ENCODE data around the gene POMT1. TPM values are rescaled to one million over a fixed set of nuclear protein-coding genes. Genes with fewer than 3 reads are reported as not detected.

Gene POMT1
- total and polyA plus RNA-seq, 4 experiments from 2014 or later = 15.6 to 58.5 (median 34.7) TPM

- H3K27me3 ChIP-seq (ENCODE audit: insufficient read depth, low read length) = no peaks in the 10 kb centered on the region
- Mint-ChIP-seq H3K9me3 (no peaks in the 10 kb centered on the region), H3K36me3 (peaks cover 34 to 77% of the 10 kb centered on the region in 2 donors), H3K4me3 (no peak overlapping the region), H3K4me1 (peaks cover 0 to 7% (median under 1%) of the 10 kb centered on the region in 4 donors), H3K27me3 (no peaks in the 10 kb centered on the region), H3K27ac (no peak overlapping the region)
- H3K36me3 ChIP-seq (ENCODE audit: insufficient read depth, low read length) = peaks cover 82% of the 10 kb centered on the region
- ChIA-PET POLR2A (ENCODE audit: partially characterized antibody) (interaction anchor here (0.8 kb wide), 1 partner anchor 22 kb away, joined by 4 read pairs; no protein-coding TSS in a partner anchor), CTCF (ENCODE audit: partially characterized antibody) (no interaction called here)
- H3K9me3 ChIP-seq (ENCODE audit: control insufficient read depth in 1 of 2, low read length in 2 of 2) = no peaks in the 10 kb centered on the region
- H3K4me3 ChIP-seq (ENCODE audit: low read length in 2 of 2) = no peak overlapping the region
- no peak overlapping the region for H3K27ac ChIP-seq (ENCODE audit: low read depth, low read length)
- intact Hi-C loops (cut with micrococcal nuclease) = no loop called here
- no peak for DNase-seq
- H3K4me1 ChIP-seq (ENCODE audit: insufficient read depth, low read length) = peaks cover under 1% of the 10 kb centered on the region
Observed at GRCh38 chr9:131523086-131523388, 20.3 kb downstream of the POMT1 start.

- H3K27ac ChIP-seq (ENCODE audit: low read depth, low read length) = no peak overlapping the region
- no peak overlapping the region for H3K4me3 ChIP-seq (ENCODE audit: low read length in 2 of 2)
- intact Hi-C loops (cut with micrococcal nuclease) = no loop called here
- ChIA-PET POLR2A (ENCODE audit: partially characterized antibody) (interaction anchor here (0.5 to 0.8 kb wide), 2 partner anchors 19 to 23 kb away, joined by 3 to 4 read pairs; no protein-coding TSS in a partner anchor), CTCF (ENCODE audit: partially characterized antibody) (no interaction called here)
- Mint-ChIP-seq H3K27ac (peak overlapping the region in 2 of 7 donors; percentile 46 to 79), H3K36me3 (peaks cover 38 to 77% of the 10 kb centered on the region in 2 donors), H3K4me1 (peaks cover 0 to 14% (median 5%) of the 10 kb centered on the region in 4 donors), H3K9me3 (no peaks in the 10 kb centered on the region), H3K27me3 (no peaks in the 10 kb centered on the region), H3K4me3 (no peak overlapping the region)
- H3K27me3 ChIP-seq (ENCODE audit: insufficient read depth, low read length) = no peaks in the 10 kb centered on the region
- DNase-seq = no peak
- peaks cover 5% of the 10 kb centered on the region for H3K4me1 ChIP-seq (ENCODE audit: insufficient read depth, low read length)
- H3K36me3 ChIP-seq (ENCODE audit: insufficient read depth, low read length) = peaks cover 80% of the 10 kb centered on the region
- no peaks in the 10 kb centered on the region for H3K9me3 ChIP-seq (ENCODE audit: control insufficient read depth in 1 of 2, low read length in 2 of 2)
Observed at GRCh38 chr9:131523451-131524435, 21.0 kb downstream of the POMT1 start.

GRCh38 chr9:131524665-131525315 is 22.1 kb downstream of the POMT1 start:
- H3K4me3 ChIP-seq (ENCODE audit: low read length in 2 of 2) = no peak overlapping the region
- Mint-ChIP-seq H3K9me3 (no peaks in the 10 kb centered on the region), H3K36me3 (peaks cover 29 to 72% of the 10 kb centered on the region in 2 donors), H3K4me3 (peak overlapping the region in 1 of 8 donors; percentile 25), H3K4me1 (peaks cover under 1 to 21% (median 6%) of the 10 kb centered on the region in 4 donors), H3K27ac (peak overlapping the region in 2 of 7 donors; percentile 37 to 64), H3K27me3 (no peaks in the 10 kb centered on the region)
- DNase-seq = no peak
- H3K36me3 ChIP-seq (ENCODE audit: insufficient read depth, low read length) = peaks cover 79% of the 10 kb centered on the region
- H3K27ac ChIP-seq (ENCODE audit: low read depth, low read length) = no peak overlapping the region
- intact Hi-C loops (cut with micrococcal nuclease) = no loop called here
- H3K27me3 ChIP-seq (ENCODE audit: insufficient read depth, low read length) = no peaks in the 10 kb centered on the region
- no peaks in the 10 kb centered on the region for H3K9me3 ChIP-seq (ENCODE audit: control insufficient read depth in 1 of 2, low read length in 2 of 2)
- POLR2A ChIA-PET (ENCODE audit: partially characterized antibody) = interaction anchor here (0.8 kb wide), 1 partner anchor 17 kb away, joined by 3 read pairs; no protein-coding TSS in a partner anchor
- CTCF ChIA-PET (ENCODE audit: partially characterized antibody) = no interaction called here
- peaks cover 10% of the 10 kb centered on the region for H3K4me1 ChIP-seq (ENCODE audit: insufficient read depth, low read length)

- H3K27ac Mint-ChIP-seq = peak overlapping the region in 3 of 7 donors; percentile 19 to 30 (median 29)
- H3K4me3 ChIP-seq (ENCODE audit: low read length in 2 of 2) = no peak overlapping the region
Observed at GRCh38 chr9:131525643-131526565, 23.2 kb downstream of the POMT1 start.

GRCh38 chr9:131528186-131528585 is 25.5 kb downstream of the POMT1 start:
- H3K4me1 ChIP-seq (ENCODE audit: insufficient read depth, low read length) = peaks cover 23% of the 10 kb centered on the region
- H3K36me3 ChIP-seq (ENCODE audit: insufficient read depth, low read length) = peaks cover 52% of the 10 kb centered on the region
- DNase-seq = no peak
- H3K36me3 Mint-ChIP-seq = peaks cover 28 to 47% of the 10 kb centered on the region in 2 donors
- H3K27ac ChIP-seq (ENCODE audit: low read depth, low read length) = no peak overlapping the region
- H3K9me3 Mint-ChIP-seq = no peaks in the 10 kb centered on the region
- no peak overlapping the region for H3K4me3 ChIP-seq (ENCODE audit: low read length in 2 of 2)
- no peaks in the 10 kb centered on the region for H3K27me3 Mint-ChIP-seq
- no peaks in the 10 kb centered on the region for H3K9me3 ChIP-seq (ENCODE audit: control insufficient read depth in 1 of 2, low read length in 2 of 2)
- H3K27ac Mint-ChIP-seq = peak overlapping the region in 4 of 7 donors; percentile 19 to 74 (median 56)
- POLR2A ChIA-PET (ENCODE audit: partially characterized antibody) = interaction anchor here (3.1 kb wide), 1 partner anchor 28 kb away, joined by 10 read pairs; no protein-coding TSS in a partner anchor
- peaks cover 3 to 32% (median 11%) of the 10 kb centered on the region in 4 donors for H3K4me1 Mint-ChIP-seq
- CTCF ChIA-PET (ENCODE audit: partially characterized antibody) = no interaction called here
- intact Hi-C loops (cut with micrococcal nuclease) = no loop called here
- H3K4me3 Mint-ChIP-seq = peak overlapping the region in 6 of 8 donors; percentile 45 to 75 (median 51)
- H3K27me3 ChIP-seq (ENCODE audit: insufficient read depth, low read length) = no peaks in the 10 kb centered on the region

More at GRCh38 chr9:131525643-131526565, 23.2 kb downstream of the POMT1 start:
- no peak for DNase-seq
- ChIA-PET CTCF (ENCODE audit: partially characterized antibody) (no interaction called here), POLR2A (ENCODE audit: partially characterized antibody) (interaction anchor here (0.8 to 3.1 kb wide), 2 partner anchors 18 to 25 kb away, joined by 3 to 10 read pairs; no protein-coding TSS in a partner anchor)
- intact Hi-C loops (cut with micrococcal nuclease) = no loop called here
- Histone ChIP-seq H3K27me3 (ENCODE audit: insufficient read depth, low read length) (no peaks in the 10 kb centered on the region), H3K36me3 (ENCODE audit: insufficient read depth, low read length) (peaks cover 74% of the 10 kb centered on the region), H3K4me1 (ENCODE audit: insufficient read depth, low read length) (peaks cover 17% of the 10 kb centered on the region), H3K9me3 (ENCODE audit: control insufficient read depth in 1 of 2, low read length in 2 of 2) (no peaks in the 10 kb centered on the region), H3K27ac (ENCODE audit: low read depth, low read length) (no peak overlapping the region)
- Mint-ChIP-seq H3K4me1 (peaks cover 3 to 28% (median 7%) of the 10 kb centered on the region in 4 donors), H3K9me3 (no peaks in the 10 kb centered on the region), H3K27me3 (no peaks in the 10 kb centered on the region), H3K36me3 (peaks cover 28 to 66% of the 10 kb centered on the region in 2 donors), H3K4me3 (no peak overlapping the region)

GRCh38 chr9:131528886-131529505 is 26.3 kb downstream of the POMT1 start:
- CTCF ChIA-PET (ENCODE audit: partially characterized antibody) = no interaction called here
- H3K4me3 Mint-ChIP-seq = peak overlapping the region in 6 of 8 donors; percentile 39 to 72 (median 42)
- Histone ChIP-seq H3K27me3 (ENCODE audit: insufficient read depth, low read length) (no peaks in the 10 kb centered on the region), H3K36me3 (ENCODE audit: insufficient read depth, low read length) (peaks cover 45% of the 10 kb centered on the region), H3K27ac (ENCODE audit: low read depth, low read length) (no peak overlapping the region), H3K4me3 (ENCODE audit: low read length in 2 of 2) (no peak overlapping the region), H3K9me3 (ENCODE audit: control insufficient read depth in 1 of 2, low read length in 2 of 2) (no peaks in the 10 kb centered on the region), H3K4me1 (ENCODE audit: insufficient read depth, low read length) (peaks cover 23% of the 10 kb centered on the region)
- peaks cover 3 to 32% (median 11%) of the 10 kb centered on the region in 4 donors for H3K4me1 Mint-ChIP-seq
- no peaks in the 10 kb centered on the region for H3K9me3 Mint-ChIP-seq
- peaks cover 28 to 44% of the 10 kb centered on the region in 2 donors for H3K36me3 Mint-ChIP-seq
- peak overlapping the region in 1 of 7 donors; percentile 48 for H3K27ac Mint-ChIP-seq
- no peaks in the 10 kb centered on the region for H3K27me3 Mint-ChIP-seq
- POLR2A ChIA-PET (ENCODE audit: partially characterized antibody) = interaction anchor here (0.6 to 3.1 kb wide), 5 partner anchors 28 to 273 kb away, joined by 3 to 10 read pairs (median 3); no protein-coding TSS in a partner anchor
- intact Hi-C loops (cut with micrococcal nuclease) = no loop called here
- DNase-seq = no peak
